Esophagus muscularis mucosa (tissue), 4 donors: ENCODE data around the gene MRGPRD. TPM values are rescaled to one million over a fixed set of nuclear protein-coding genes. Genes with fewer than 3 reads are reported as not detected.

Experiments used
- DNase-seq: peaks from one replicate; pipeline ENCODE4 v3.0.0-alpha.2; 2017; ENCODE audit errors: extremely low spot score
- H3K27ac ChIP-seq, 4 donors: fragments of 200-600 bp; sonication (generic); replicated peaks in 1 of 4; 1 replicate in 3 of 4; 2 replicates in 1 of 4; pipeline ENCODE4 v1.5.1; 2016 to 2019; ENCODE audit warnings: mild to moderate bottlenecking in 1 of 4
- H3K27me3 ChIP-seq, 4 donors: fragments of 200-600 bp; sonication (generic); one replicate each; pipeline versions ENCODE4 v1.5.1 to v1.6.0; 2016 to 2019
- H3K36me3 ChIP-seq, 4 donors: fragments of 200-600 bp; sonication (generic); one replicate each; pipeline ENCODE4 v1.5.1; 2016 to 2019
- H3K4me1 ChIP-seq, 4 donors: fragments of 200-600 bp; sonication (generic); one replicate each; pipeline ENCODE4 v1.5.1; 2016 to 2019
- H3K4me3 ChIP-seq, 4 donors: fragments of 200-600 bp; sonication (generic); 1 replicate in 2 of 4; 2 replicates in 2 of 4; pipeline ENCODE4 v1.5.1; 2016 to 2019; ENCODE audit warnings: mild to moderate bottlenecking in 4 of 4, moderate library complexity in 1 of 4
- H3K9me3 ChIP-seq, 4 donors: fragments of 200-600 bp; sonication (generic); 1 replicate in 3 of 4; 2 replicates in 1 of 4; pipeline ENCODE4 v1.5.1; 2016 to 2019
- CTCF ChIP-seq, 3 experiments: fragments of 200-600 bp in 2 of 3; fragments of 450-650 bp in 1 of 3; sonication (generic) in 2 of 3; IDR thresholded peaks; one replicate each; pipeline ENCODE4 v1.5.1; 2017 to 2019; ENCODE audit warnings: antibody characterized with exemption in 3 of 3, mild to moderate bottlenecking in 2 of 3, moderate library complexity in 1 of 3
- EP300 ChIP-seq: sonication (generic); formaldehyde crosslinking; IDR thresholded peaks from one replicate; pipeline ENCODE4 v1.6.1; 2017; ENCODE audit warnings: antibody characterized with exemption
- POLR2A ChIP-seq: fragments of 450-650 bp; IDR thresholded peaks from one replicate; pipeline ENCODE4 v1.6.1; 2017; ENCODE audit warnings: antibody characterized with exemption, moderate library complexity, mild to moderate bottlenecking, low read depth
- POLR2AphosphoS5 ChIP-seq, 2 donors: sonication (generic); formaldehyde crosslinking; IDR thresholded peaks; one replicate each; pipeline ENCODE4 v1.6.1; 2017; ENCODE audit warnings: antibody characterized with exemption in 2 of 2
- WGBS: methylation state at CpG from one replicate; pipeline ENCODE4 v1.1.5; 2018; 5-methylcytosine and 5-hydroxymethylcytosine counted together
- intact Hi-C: fragments of 100-400 bp; cut with DNase I; formaldehyde crosslinking; loops from one replicate; pipeline ENCODE4 v1.15.1; 2023
- total RNA-seq, 4 donors: library from RNA; depleted of rRNA; stranded (reverse); fragments of >200 nt; gene quantifications; one replicate each; pipeline versions ENCODE4 v1.1.0 to v1.2.1, GENCODE V29; 2016

The MRGPRD gene
- total RNA-seq, 4 donors from 2014 or later, result 0.32 to 2.5 (median 0.66) TPM; not detected in 1

- TF ChIP-seq POLR2AphosphoS5 (IDR thresholded peaks at IDR 0.05), result no peak
- TF ChIP-seq POLR2A, result no peak
- no peak for TF ChIP-seq EP300
- no peak for TF ChIP-seq CTCF (IDR thresholded peaks at IDR 0.05)
- WGBS, result 91% methylated on average over 2 of the region's 2 CpGs
- H3K4me1 ChIP-seq, result peaks cover 9 to 61% (median 52%) of the 10 kb centered on the region in 4 donors
Measured at GRCh38 chr11:68948496-68948895, 32.3 kb downstream of the MRGPRD start.

GRCh38 chr11:68947151-68947550, 33.6 kb downstream of the MRGPRD start:
- Histone ChIP-seq H3K27ac (peak overlapping the region; percentile 93 to 94 (median 94)), H3K4me3 (no peak overlapping the region), H3K27me3 (no peaks in the 10 kb centered on the region), H3K4me1 (peaks cover 9 to 74% (median 65%) of the 10 kb centered on the region in 4 donors), H3K9me3 (no peaks in the 10 kb centered on the region), H3K36me3 (no peaks in the 10 kb centered on the region)
- TF ChIP-seq EP300 (no peak), CTCF (IDR thresholded peaks at IDR 0.05) (no peak), POLR2AphosphoS5 (IDR thresholded peaks at IDR 0.05) (no peak), POLR2A (no peak)
- intact Hi-C loops, result loop anchor here (5.0 kb wide), 1 partner anchor 55 kb away; no protein-coding TSS in a partner anchor
- DNase-seq, result no peak
- WGBS, result 87% methylated on average over 10 of the region's 11 CpGs

More at GRCh38 chr11:68948496-68948895, 32.3 kb downstream of the MRGPRD start:
- peak overlapping the region; percentile 36 to 94 (median 93) for H3K27ac ChIP-seq
- no peaks in the 10 kb centered on the region for H3K9me3 ChIP-seq
- no peaks in the 10 kb centered on the region for H3K36me3 ChIP-seq
- DNase-seq, result no peak
- H3K4me3 ChIP-seq, result no peak overlapping the region
- no peaks in the 10 kb centered on the region for H3K27me3 ChIP-seq
- intact Hi-C loops, result loop anchor here (5.0 kb wide), 1 partner anchor 54 kb away; no protein-coding TSS in a partner anchor

- intact Hi-C loops, result loop anchor here (5.0 kb wide), 1 partner anchor 56 kb away; no protein-coding TSS in a partner anchor
- Histone ChIP-seq H3K9me3 (no peaks in the 10 kb centered on the region), H3K27ac (peak overlapping the region; percentile 93 to 94 (median 94)), H3K27me3 (no peaks in the 10 kb centered on the region), H3K36me3 (no peaks in the 10 kb centered on the region), H3K4me3 (peak overlapping the region; percentile 10 to 20 (median 18)), H3K4me1 (peaks cover 9 to 80% (median 71%) of the 10 kb centered on the region in 4 donors)
- TF ChIP-seq EP300 (no peak), POLR2AphosphoS5 (IDR thresholded peaks at IDR 0.05) (peak; percentile 19 to 69), CTCF (IDR thresholded peaks at IDR 0.05) (no peak), POLR2A (no peak)
- no peak for DNase-seq
- WGBS, result 41% methylated on average over 18 of the region's 18 CpGs
Measured at GRCh38 chr11:68946416-68947090, 34.2 kb downstream of the MRGPRD start.

- no peaks in the 10 kb centered on the region for H3K9me3 ChIP-seq
- H3K4me3 ChIP-seq, result no peak overlapping the region
- intact Hi-C loops, result no loop called here
- no peaks in the 10 kb centered on the region for H3K27me3 ChIP-seq
- no peak for DNase-seq
- peaks cover 0 to 33% (median 25%) of the 10 kb centered on the region in 4 donors for H3K36me3 ChIP-seq
- TF ChIP-seq EP300, result no peak
- no peak for TF ChIP-seq CTCF (IDR thresholded peaks at IDR 0.05)
- TF ChIP-seq POLR2A, result no peak
- peak; percentile 67 to 86 for TF ChIP-seq POLR2AphosphoS5 (IDR thresholded peaks at IDR 0.05)
- H3K27ac ChIP-seq, result peak overlapping the region; percentile 93 to 94 (median 94)
- 16% methylated on average over 3 of the region's 9 CpGs for WGBS
- H3K4me1 ChIP-seq, result peaks cover 9 to 100% (median 86%) of the 10 kb centered on the region in 4 donors
Measured at GRCh38 chr11:68942751-68943271, 38.0 kb downstream of the MRGPRD start.
